Endothelial cell of umbilical vein (primary cell): ENCODE results near the gene ITPR2. TPM values are rescaled to one million over a fixed set of nuclear protein-coding genes. Genes with fewer than 3 reads are reported as not detected.

Experiments used
- BruUV-seq: library from RNA; stranded (reverse); fragments of 400-500 nt; replicated peaks from 2 replicates; lab custom pipeline; 2021; lab: Mats Ljungman, UMichigan
- CTCF ChIA-PET: fragments of 300-600, 350-600 bp; sonication (Branson Sonifier 250); formaldehyde crosslinking; loops from one replicate; lab custom pipeline; 2021; ENCODE audit warnings: antibody characterized with exemption, inconsistent platforms; lab: Charles Lee
- POLR2A ChIA-PET: fragments of 300-600, 350-600 bp; sonication (Branson Sonifier 250); formaldehyde crosslinking; loops from one replicate; lab custom pipeline; 2021; ENCODE audit warnings: antibody characterized with exemption, inconsistent platforms; lab: Charles Lee
- DNase-seq: peaks from one replicate; pipeline ENCODE4 v3.0.0-alpha.2; 2011; ENCODE audit warnings: low read depth, low spot score
- FAIRE-seq: peaks from 2 replicates; lab custom pipeline; 2011; peaks lifted over from hg19 to GRCh38; lab: Jason Lieb, UNC
- H2AFZ ChIP-seq: 2 replicates; pipeline ENCODE4 v1.6.0; 2012; ENCODE audit warnings: low read depth, low read length, control low read depth, inconsistent platforms
- H3K27ac ChIP-seq: 2 replicates; pipeline ENCODE4 v1.5.1; 2011; ENCODE audit warnings: low read depth, mild to moderate bottlenecking, control low read depth, low read length, moderate library complexity; ENCODE audit not compliant: insufficient read depth
- H3K27me3 ChIP-seq, 2 experiments: 2 replicates each; pipeline versions ENCODE4 v1.6.0 to v1.6.1; 2011; ENCODE audit warnings: low read length in 2 of 2, mixed read lengths in 1 of 2; ENCODE audit not compliant: control insufficient read depth in 2 of 2, insufficient read depth in 2 of 2
- H3K36me3 ChIP-seq, 2 experiments: 2 replicates in 1 of 2; 3 replicates in 1 of 2; pipeline ENCODE4 v1.5.1; 2011; ENCODE audit warnings: low read length in 2 of 2, mild to moderate bottlenecking in 1 of 2, moderate library complexity in 1 of 2; ENCODE audit not compliant: control insufficient read depth in 2 of 2, insufficient read depth in 2 of 2; ENCODE audit errors: extremely low read depth in 1 of 2
- H3K4me1 ChIP-seq: 3 replicates; pipeline ENCODE4 v1.5.1; 2011; ENCODE audit warnings: mild to moderate bottlenecking, low read length; ENCODE audit not compliant: control insufficient read depth, insufficient read depth; ENCODE audit errors: extremely low read depth
- H3K4me2 ChIP-seq: 2 replicates; pipeline ENCODE4 v1.6.1; 2011; ENCODE audit warnings: low read length, control low read depth, mixed read lengths; ENCODE audit not compliant: insufficient read depth
- H3K4me3 ChIP-seq, 3 experiments: fragments of 200-600 bp in 1 of 3; sonication (generic), shearing (Covaris generic) in 1 of 3; replicated peaks in 1 of 3; 2 replicates each; pipeline ENCODE4 v1.5.1; 2011 to 2016; ENCODE audit warnings: control low read depth in 3 of 3, low read length in 3 of 3, mild to moderate bottlenecking in 2 of 3, inconsistent platforms in 1 of 3, low read depth in 1 of 3, moderate library complexity in 1 of 3; ENCODE audit not compliant: insufficient read depth in 1 of 3
- H3K79me2 ChIP-seq: 2 replicates; pipeline ENCODE4 v1.6.0; 2012; ENCODE audit warnings: low read length, inconsistent platforms; ENCODE audit not compliant: control insufficient read depth, insufficient read depth
- H3K9ac ChIP-seq: replicated peaks from 2 replicates; pipeline ENCODE3; 2011; ENCODE audit warnings: low read length, control low read depth; ENCODE audit not compliant: insufficient read depth; ENCODE audit errors: extremely low read depth
- H3K9me1 ChIP-seq: replicated peaks from 3 replicates; pipeline ENCODE4 v1.6.0; 2011; ENCODE audit warnings: mild to moderate bottlenecking, low read length; ENCODE audit not compliant: control insufficient read depth, insufficient read depth; ENCODE audit errors: extremely low read depth
- H3K9me3 ChIP-seq: replicated peaks from 2 replicates; pipeline ENCODE4 v1.5.1; 2012; ENCODE audit warnings: low read length, inconsistent platforms; ENCODE audit not compliant: control insufficient read depth, insufficient read depth
- H4K20me1 ChIP-seq: replicated peaks from 2 replicates; pipeline ENCODE3; 2011; ENCODE audit warnings: mild to moderate bottlenecking, low read length; ENCODE audit not compliant: control insufficient read depth, insufficient read depth; ENCODE audit errors: extremely low read depth
- EZH2 ChIP-seq: IDR thresholded peaks from 2 replicates; pipeline ENCODE4 v1.6.1; 2012; ENCODE audit warnings: borderline replicate concordance, low read depth, mild to moderate bottlenecking, moderate library complexity, low read length, inconsistent platforms; ENCODE audit not compliant: severe bottlenecking
- FOS ChIP-seq: IDR thresholded peaks from 2 replicates; pipeline ENCODE4 v1.6.1; 2011; ENCODE audit warnings: mild to moderate bottlenecking, low read length, moderate library complexity, borderline replicate concordance; ENCODE audit not compliant: insufficient read depth
- GATA2 ChIP-seq: IDR thresholded peaks from 2 replicates; pipeline ENCODE4 v1.7.0; 2011; ENCODE audit warnings: low read depth, mild to moderate bottlenecking, moderate library complexity, mixed read lengths, low read length; ENCODE audit not compliant: insufficient read length, insufficient read depth
- JUN ChIP-seq: IDR thresholded peaks from 2 replicates; pipeline ENCODE4 v1.6.1; 2011; ENCODE audit warnings: borderline replicate concordance, low read depth; ENCODE audit not compliant: insufficient read length, insufficient read depth
- POLR2A ChIP-seq: IDR thresholded peaks from 2 replicates; pipeline ENCODE4 v1.6.1; 2012; ENCODE audit warnings: low read depth, mild to moderate bottlenecking, control low read depth, low read length
- POLR2AphosphoS5 ChIP-seq: IDR thresholded peaks from 2 replicates; pipeline ENCODE4 v1.6.1; 2012; ENCODE audit warnings: low read depth, mild to moderate bottlenecking, control low read depth, low read length, moderate library complexity; ENCODE audit not compliant: insufficient read depth
- dilution Hi-C: fragments of 300-500 bp; cut with MboI; formaldehyde crosslinking; loops from one replicate; pipeline ENCODE4 v1.15.0; 2019; ENCODE audit warnings: low sequenced_read_pairs; ENCODE audit not compliant: extremely low pct_ligation_motif_present
- intact Hi-C: fragments of 100-400 bp; cut with micrococcal nuclease; formaldehyde crosslinking; loops from one replicate; pipeline ENCODE4 v1.10.0; 2022
- polyA plus RNA-seq, 4 experiments: library from polyadenylated mRNA; depleted of rRNA in 3 of 4; stranded (reverse) in 3 of 4; unstranded in 1 of 4; fragments of >200 nt; gene quantifications; 2 replicates each; pipeline versions ENCODE4 v1.2.1 to v1.2.3, GENCODE V29; 2011 to 2012; ENCODE audit warnings: missing spikeins in 1 of 4
- total RNA-seq: library from RNA; stranded (reverse); gene quantifications from 2 replicates; pipeline ENCODE4 v1.2.3, GENCODE V29; 2021
- TF ChIP-seq, protein P1 (sequence below), 2 donors: IDR thresholded peaks; 1 replicate in 1 of 2; 2 replicates in 1 of 2; pipeline ENCODE4 v1.5.1; 2011; ENCODE audit warnings: low read length in 2 of 2, mild to moderate bottlenecking in 2 of 2, moderate library complexity in 2 of 2, control low read depth in 1 of 2, inconsistent platforms in 1 of 2, low read depth in 1 of 2; ENCODE audit not compliant: insufficient read depth in 1 of 2; ENCODE audit errors: extremely low read depth in 1 of 2
- TF ChIP-seq, protein P2 (sequence below): IDR thresholded peaks from 2 replicates; pipeline ENCODE4 v1.6.1; 2011; ENCODE audit not compliant: insufficient read depth, insufficient read length

Gene ITPR2
- total and polyA plus RNA-seq, 2 donors (not counting 3 experiments of a cell fraction or from before 2014, with no cell fraction given), result 16.2 to 86.8 TPM

DNA sequence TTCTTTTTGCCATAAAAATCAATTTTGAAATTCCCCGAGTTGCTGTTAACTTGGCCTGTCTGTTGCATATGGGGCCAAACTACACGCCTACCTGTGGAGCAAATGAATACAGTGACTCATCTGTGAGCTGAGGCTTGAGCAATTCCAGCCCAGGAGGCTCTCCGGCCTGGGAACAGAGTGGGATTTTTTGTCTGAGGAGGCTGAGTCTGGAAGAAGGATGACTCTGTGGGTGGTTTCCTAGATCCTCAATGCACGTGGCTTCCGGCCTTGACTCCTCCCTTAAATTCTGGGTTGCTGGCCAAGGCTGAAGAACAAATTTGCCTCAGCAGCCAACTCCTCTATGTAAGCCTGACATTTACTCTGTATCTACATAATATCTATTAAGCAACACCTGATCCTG, 513.5 kb downstream of the ITPR2 start:
- intact Hi-C loops, result no loop called here
- H3K9me1 ChIP-seq, result no peaks in the 10 kb centered on the region
- dilution Hi-C loops, result no loop called here
- no peak overlapping the region for H2AFZ ChIP-seq
- FAIRE-seq (no peak), DNase-seq (no peak)
- no peak overlapping the region for H3K4me3 ChIP-seq
- H3K79me2 ChIP-seq, result no peaks in the 10 kb centered on the region
- H3K4me2 ChIP-seq, result no peak overlapping the region
- TF ChIP-seq FOS (no peak), GATA2 (no peak), POLR2AphosphoS5 (no peak), EZH2 (no peak), JUN (no peak), POLR2A (no peak)
- TF ChIP-seq, protein P1, sequence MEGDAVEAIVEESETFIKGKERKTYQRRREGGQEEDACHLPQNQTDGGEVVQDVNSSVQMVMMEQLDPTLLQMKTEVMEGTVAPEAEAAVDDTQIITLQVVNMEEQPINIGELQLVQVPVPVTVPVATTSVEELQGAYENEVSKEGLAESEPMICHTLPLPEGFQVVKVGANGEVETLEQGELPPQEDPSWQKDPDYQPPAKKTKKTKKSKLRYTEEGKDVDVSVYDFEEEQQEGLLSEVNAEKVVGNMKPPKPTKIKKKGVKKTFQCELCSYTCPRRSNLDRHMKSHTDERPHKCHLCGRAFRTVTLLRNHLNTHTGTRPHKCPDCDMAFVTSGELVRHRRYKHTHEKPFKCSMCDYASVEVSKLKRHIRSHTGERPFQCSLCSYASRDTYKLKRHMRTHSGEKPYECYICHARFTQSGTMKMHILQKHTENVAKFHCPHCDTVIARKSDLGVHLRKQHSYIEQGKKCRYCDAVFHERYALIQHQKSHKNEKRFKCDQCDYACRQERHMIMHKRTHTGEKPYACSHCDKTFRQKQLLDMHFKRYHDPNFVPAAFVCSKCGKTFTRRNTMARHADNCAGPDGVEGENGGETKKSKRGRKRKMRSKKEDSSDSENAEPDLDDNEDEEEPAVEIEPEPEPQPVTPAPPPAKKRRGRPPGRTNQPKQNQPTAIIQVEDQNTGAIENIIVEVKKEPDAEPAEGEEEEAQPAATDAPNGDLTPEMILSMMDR (IDR thresholded peaks at IDR 0.05; ENCODE audit: extremely low read depth in 1 of 2, insufficient read depth in 1 of 2, low read depth in 1 of 2, low read length in 2 of 2), result no peak
- TF ChIP-seq, protein P2, sequence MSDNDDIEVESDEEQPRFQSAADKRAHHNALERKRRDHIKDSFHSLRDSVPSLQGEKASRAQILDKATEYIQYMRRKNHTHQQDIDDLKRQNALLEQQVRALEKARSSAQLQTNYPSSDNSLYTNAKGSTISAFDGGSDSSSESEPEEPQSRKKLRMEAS, result no peak
- no peak overlapping the region for H3K27ac ChIP-seq
- no peaks in the 10 kb centered on the region for H4K20me1 ChIP-seq
- H3K9me3 ChIP-seq, result no peaks in the 10 kb centered on the region
- no peak overlapping the region for H3K9ac ChIP-seq
- ChIA-PET POLR2A (no interaction called here), CTCF (interaction anchor here (2.0 kb wide), 1 partner anchor 10 kb away, joined by 7 read pairs; no protein-coding TSS in a partner anchor)
- H3K36me3 ChIP-seq, result no peaks in the 10 kb centered on the region
- H3K4me1 ChIP-seq, result peaks cover 13% of the 10 kb centered on the region
- no TSS peak for BruUV-seq
- no peaks in the 10 kb centered on the region for H3K27me3 ChIP-seq
